Upper lobe of left lung (tissue), 4 donors: Measurements from ENCODE around the gene ZNF14.

ENCODE experiments used
- EP300 ChIP-seq, 4 donors: sonication (generic); formaldehyde crosslinking; IDR thresholded peaks; one replicate each; pipeline ENCODE4 v1.5.1; 2017; ENCODE audit warnings: antibody characterized with exemption in 4 of 4, control low read depth in 2 of 4
- POLR2A ChIP-seq, 4 donors: fragments of 450-650 bp; IDR thresholded peaks; one replicate each; pipeline ENCODE4 v1.5.1; 2016 to 2017; ENCODE audit warnings: antibody characterized with exemption in 4 of 4, mild to moderate bottlenecking in 2 of 4
- TF ChIP-seq, protein P1 (sequence below), 6 experiments: fragments of 450-650 bp in 4 of 6; fragments of 200-600 bp in 2 of 6; sonication (generic) in 2 of 6; IDR thresholded peaks; one replicate each; pipeline ENCODE4 v1.5.1; 2016 to 2019; ENCODE audit warnings: antibody characterized with exemption in 6 of 6

DNA sequence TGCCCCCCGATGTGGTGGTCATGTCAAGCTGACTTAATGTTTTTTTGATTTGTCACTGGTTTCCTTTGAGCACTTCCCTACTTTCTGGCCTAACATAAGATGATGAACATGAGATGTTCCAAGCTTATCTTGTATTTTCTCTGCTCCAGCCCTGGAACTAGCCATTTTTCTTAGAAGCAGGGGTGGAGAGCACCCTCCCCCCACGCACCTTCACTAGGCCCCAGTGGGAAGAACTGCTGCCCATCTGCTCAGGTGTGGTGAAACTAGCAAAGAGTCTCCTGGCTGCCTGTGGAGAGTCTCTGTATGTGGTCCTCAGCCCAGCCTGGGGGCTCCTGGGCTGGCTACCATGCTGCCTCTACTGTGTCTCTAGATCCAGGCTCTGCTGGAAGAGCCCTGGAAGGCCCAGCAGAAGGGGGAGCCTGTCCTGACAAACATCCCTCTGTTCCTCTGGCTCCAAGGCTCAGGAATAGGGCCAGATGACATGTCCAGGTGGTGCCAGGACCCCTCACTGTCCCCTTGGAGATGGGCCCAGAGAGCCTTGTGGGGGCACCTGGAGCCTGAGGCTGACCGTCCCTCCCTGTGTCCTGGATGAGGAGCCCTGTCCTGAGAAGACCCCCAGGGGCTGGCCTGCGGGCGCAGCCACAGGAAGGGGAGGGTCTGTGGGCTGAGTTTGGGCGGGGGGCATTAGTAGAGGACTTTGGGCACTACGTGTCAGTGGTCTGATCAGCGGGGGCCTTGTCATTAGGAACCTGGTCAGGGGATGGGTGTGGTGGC lies 4.8 kb upstream of the ZNF14 start:
- TF ChIP-seq, protein P1, sequence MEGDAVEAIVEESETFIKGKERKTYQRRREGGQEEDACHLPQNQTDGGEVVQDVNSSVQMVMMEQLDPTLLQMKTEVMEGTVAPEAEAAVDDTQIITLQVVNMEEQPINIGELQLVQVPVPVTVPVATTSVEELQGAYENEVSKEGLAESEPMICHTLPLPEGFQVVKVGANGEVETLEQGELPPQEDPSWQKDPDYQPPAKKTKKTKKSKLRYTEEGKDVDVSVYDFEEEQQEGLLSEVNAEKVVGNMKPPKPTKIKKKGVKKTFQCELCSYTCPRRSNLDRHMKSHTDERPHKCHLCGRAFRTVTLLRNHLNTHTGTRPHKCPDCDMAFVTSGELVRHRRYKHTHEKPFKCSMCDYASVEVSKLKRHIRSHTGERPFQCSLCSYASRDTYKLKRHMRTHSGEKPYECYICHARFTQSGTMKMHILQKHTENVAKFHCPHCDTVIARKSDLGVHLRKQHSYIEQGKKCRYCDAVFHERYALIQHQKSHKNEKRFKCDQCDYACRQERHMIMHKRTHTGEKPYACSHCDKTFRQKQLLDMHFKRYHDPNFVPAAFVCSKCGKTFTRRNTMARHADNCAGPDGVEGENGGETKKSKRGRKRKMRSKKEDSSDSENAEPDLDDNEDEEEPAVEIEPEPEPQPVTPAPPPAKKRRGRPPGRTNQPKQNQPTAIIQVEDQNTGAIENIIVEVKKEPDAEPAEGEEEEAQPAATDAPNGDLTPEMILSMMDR (IDR thresholded peaks at IDR 0.05) = no peak
- TF ChIP-seq EP300 (IDR thresholded peaks at IDR 0.05) (no peak), POLR2A (IDR thresholded peaks at IDR 0.05) (no peak)
